Spleen (tissue), 7 donors: ENCODE results near the gene STK4.

Experiments used
- POLR2A ChIP-seq, 3 donors: fragments of 450-650 bp; IDR thresholded peaks; one replicate each; pipeline ENCODE4 v1.5.1; 2017; ENCODE audit warnings: antibody characterized with exemption in 3 of 3, mild to moderate bottlenecking in 1 of 3
- POLR2AphosphoS5 ChIP-seq, 3 donors: sonication (generic); formaldehyde crosslinking; IDR thresholded peaks; one replicate each; pipeline ENCODE4 v1.5.1; 2017; ENCODE audit warnings: antibody characterized with exemption in 3 of 3
- TF ChIP-seq, protein P1 (sequence below), 11 experiments: fragments of 200-600 bp in 7 of 11; fragments of 450-650 bp in 4 of 11; sonication (generic) in 4 of 11; IDR thresholded peaks in 8 of 11; conservative IDR thresholded peaks in 3 of 11; 1 replicate in 7 of 11; 2 replicates in 4 of 11; pipeline versions ENCODE4 v1.4.0 to v1.8.0; 2016 to 2021; ENCODE audit warnings: antibody characterized with exemption in 11 of 11, inconsistent platforms in 4 of 11, mild to moderate bottlenecking in 1 of 11
- donor health status: DM: no; HTN: no; CAD: no; lungs with moderate emphysema.
- donor health status: DM: no; HTN: no; CAD: no.
- donor health status: DM: no; HTN: no; CAD: no.

GRCh38 chr20:45060294-45060693 lies 94.0 kb downstream of the STK4 start:
- TF ChIP-seq, protein P1, sequence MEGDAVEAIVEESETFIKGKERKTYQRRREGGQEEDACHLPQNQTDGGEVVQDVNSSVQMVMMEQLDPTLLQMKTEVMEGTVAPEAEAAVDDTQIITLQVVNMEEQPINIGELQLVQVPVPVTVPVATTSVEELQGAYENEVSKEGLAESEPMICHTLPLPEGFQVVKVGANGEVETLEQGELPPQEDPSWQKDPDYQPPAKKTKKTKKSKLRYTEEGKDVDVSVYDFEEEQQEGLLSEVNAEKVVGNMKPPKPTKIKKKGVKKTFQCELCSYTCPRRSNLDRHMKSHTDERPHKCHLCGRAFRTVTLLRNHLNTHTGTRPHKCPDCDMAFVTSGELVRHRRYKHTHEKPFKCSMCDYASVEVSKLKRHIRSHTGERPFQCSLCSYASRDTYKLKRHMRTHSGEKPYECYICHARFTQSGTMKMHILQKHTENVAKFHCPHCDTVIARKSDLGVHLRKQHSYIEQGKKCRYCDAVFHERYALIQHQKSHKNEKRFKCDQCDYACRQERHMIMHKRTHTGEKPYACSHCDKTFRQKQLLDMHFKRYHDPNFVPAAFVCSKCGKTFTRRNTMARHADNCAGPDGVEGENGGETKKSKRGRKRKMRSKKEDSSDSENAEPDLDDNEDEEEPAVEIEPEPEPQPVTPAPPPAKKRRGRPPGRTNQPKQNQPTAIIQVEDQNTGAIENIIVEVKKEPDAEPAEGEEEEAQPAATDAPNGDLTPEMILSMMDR (IDR thresholded peaks at IDR 0.05 in 8 of 11, conservative IDR thresholded peaks at IDR 0.05 in 3 of 11): no peak
- TF ChIP-seq POLR2AphosphoS5 (IDR thresholded peaks at IDR 0.05) (no peak), POLR2A (IDR thresholded peaks at IDR 0.05) (no peak)
